GM12891 (cell line): Measurements from ENCODE around the gene DDX23.
A peak's percentile ranks its signal among the peaks of the same experiment; 100 is the strongest.

Experiments
- DNase-seq: peaks from one replicate; pipeline ENCODE4 v3.0.0; 2011; ENCODE audit warnings: low spot score; ENCODE audit not compliant: insufficient read length
- FAIRE-seq: peaks from 2 replicates; lab custom pipeline; 2011; peaks lifted over from hg19 to GRCh38; lab: Jason Lieb, UNC
- PAX5 ChIP-seq: IDR thresholded peaks from 2 replicates; pipeline ENCODE4 v1.6.1; 2011; ENCODE audit warnings: low read length, moderate library complexity, mild to moderate bottlenecking; ENCODE audit not compliant: insufficient read depth, severe bottlenecking
- POLR2A ChIP-seq: IDR thresholded peaks from 2 replicates; pipeline ENCODE4 v1.6.1; 2011; ENCODE audit warnings: low read depth, low read length, control low read depth
- POLR2AphosphoS5 ChIP-seq: IDR thresholded peaks from 2 replicates; pipeline ENCODE4 v1.6.1; 2011; ENCODE audit warnings: low read depth, low read length, control low read depth
- POU2F2 ChIP-seq: IDR thresholded peaks from 2 replicates; pipeline ENCODE4 v1.6.1; 2011; ENCODE audit warnings: low read depth, mild to moderate bottlenecking, control low read depth, low read length, moderate library complexity
- SPI1 ChIP-seq: IDR thresholded peaks from 2 replicates; pipeline ENCODE4 v1.6.1; 2011; ENCODE audit warnings: low read depth, low read length, control low read depth
- TAF1 ChIP-seq: IDR thresholded peaks from 2 replicates; pipeline ENCODE4 v1.6.1; 2011; ENCODE audit warnings: low read depth, low read length, control low read depth

DDX23 gene

GRCh38 chr12:48817873-48818830, 33.8 kb downstream of the DDX23 start, which contains the start of gene CACNB3:
Gene CACNB3 (plus strand): TSS chr12:48818496. CDS start chr12:48818930, 434 bp downstream.
- peak; percentile 81 for DNase-seq
- FAIRE-seq: peak; percentile 81
- TF ChIP-seq POU2F2 (no peak), PAX5 (no peak)

- DNase-seq (no peak), FAIRE-seq (peak; percentile 43)
- TF ChIP-seq POLR2A: no peak
- no peak for TF ChIP-seq PAX5
- no peak for TF ChIP-seq POLR2AphosphoS5
- TF ChIP-seq SPI1: no peak
- no peak for TF ChIP-seq POU2F2
- TF ChIP-seq TAF1: no peak
Observed at GRCh38 chr12:48816143-48816854, 35.7 kb downstream of the DDX23 start.

DNA sequence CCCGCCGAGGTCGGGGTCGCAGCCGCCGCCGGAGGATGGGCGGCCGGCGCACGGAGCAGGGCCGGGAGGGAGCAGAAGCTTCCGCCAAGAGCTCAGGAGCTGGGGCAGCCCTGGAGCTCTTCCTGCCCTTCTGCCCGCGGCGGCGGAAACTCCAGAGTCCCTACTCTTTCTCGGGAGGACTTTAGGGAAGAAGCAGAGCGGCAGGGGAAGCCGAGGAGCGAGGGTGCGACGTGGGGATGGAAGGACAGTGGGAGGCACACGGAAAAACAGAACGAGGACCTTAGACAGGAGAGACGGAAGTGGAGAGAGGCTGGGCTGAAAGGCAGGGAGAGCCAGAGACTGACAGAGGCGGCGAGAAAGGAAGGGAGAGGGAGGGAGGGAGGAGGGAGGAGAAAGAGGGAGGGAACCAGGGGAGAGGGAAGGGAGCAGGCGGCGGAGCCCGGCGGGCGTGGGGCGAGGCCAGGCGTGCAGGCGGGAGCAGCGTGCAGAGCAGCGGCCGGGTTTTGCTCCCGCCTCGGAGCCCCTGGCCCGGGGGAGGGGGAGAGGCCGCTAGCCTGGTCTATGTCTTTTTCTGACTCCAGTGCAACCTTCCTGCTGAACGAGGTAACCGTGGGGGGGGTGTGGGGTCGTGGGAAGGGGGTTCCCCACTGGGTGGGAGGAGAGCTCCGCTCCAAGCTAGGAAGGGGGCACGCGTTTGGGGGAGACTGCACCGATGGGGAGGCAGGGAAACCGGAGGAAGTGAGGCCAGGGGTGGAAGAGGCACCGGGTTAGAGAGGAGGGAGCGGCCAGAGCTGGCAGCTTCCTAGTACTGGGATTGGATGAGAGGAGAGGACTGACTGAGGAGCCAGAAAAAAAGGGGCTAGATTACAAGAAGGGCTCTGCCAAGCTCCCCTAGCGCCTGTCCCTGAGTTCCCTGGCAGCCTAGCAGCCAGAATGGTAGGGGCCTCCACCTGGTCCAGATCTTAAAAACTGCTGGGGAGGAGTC, 36.5 kb downstream of the DDX23 start:
- FAIRE-seq (peak; percentile 71), DNase-seq (no peak)
- TF ChIP-seq SPI1: no peak
- TF ChIP-seq POLR2AphosphoS5: no peak
- no peak for TF ChIP-seq PAX5
- no peak for TF ChIP-seq POU2F2
- TF ChIP-seq POLR2A: no peak
- TF ChIP-seq TAF1: no peak

DNA sequence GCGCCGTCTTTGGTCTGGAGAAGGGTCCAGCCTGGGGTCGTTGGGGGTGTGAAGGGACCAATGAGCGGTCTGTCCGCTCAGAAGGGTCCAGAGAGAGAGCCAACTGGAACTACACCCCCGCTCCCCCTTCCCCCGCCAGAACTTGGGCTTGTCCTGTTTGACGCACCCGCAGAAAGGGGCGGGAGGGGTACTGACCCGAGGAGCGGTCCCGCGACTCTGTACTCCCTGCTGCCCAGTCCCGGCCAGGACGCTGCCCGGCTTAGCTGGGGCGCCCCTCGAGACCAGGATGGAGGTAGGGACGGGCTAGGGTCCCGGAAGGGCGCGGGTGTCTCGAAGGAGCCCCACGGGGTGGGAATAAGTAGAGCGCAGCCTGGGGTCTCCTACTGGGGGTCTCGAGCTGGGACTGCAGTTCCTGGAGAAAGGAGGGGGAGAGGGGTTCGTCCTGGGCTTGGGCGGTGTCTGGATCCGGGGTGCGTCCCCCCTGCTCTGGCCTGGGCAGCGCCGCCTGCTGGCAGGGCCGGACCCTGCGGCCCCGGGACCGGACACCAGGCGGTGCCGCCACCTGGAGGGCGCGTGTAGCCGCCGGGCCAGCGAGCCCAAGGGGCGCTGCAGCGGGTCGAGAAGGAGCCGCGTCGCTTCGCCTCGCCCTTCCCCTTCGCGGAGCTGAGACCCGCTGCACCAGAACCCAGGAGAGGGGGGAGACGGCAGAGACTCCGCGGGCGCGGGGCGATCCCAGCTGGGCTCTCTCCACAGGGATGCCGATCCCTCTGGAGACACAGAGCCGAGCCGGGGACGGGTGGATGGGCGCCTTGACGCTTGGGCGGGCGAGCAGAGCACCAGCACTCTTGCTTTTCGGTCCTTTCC, 37.5 kb downstream of the DDX23 start:
- FAIRE-seq: peak; percentile 95
- peak; percentile 96 for DNase-seq
- no peak for TF ChIP-seq POLR2A
- TF ChIP-seq TAF1: no peak
- TF ChIP-seq SPI1: no peak
- TF ChIP-seq PAX5: no peak
- TF ChIP-seq POU2F2: no peak
- no peak for TF ChIP-seq POLR2AphosphoS5

DNA sequence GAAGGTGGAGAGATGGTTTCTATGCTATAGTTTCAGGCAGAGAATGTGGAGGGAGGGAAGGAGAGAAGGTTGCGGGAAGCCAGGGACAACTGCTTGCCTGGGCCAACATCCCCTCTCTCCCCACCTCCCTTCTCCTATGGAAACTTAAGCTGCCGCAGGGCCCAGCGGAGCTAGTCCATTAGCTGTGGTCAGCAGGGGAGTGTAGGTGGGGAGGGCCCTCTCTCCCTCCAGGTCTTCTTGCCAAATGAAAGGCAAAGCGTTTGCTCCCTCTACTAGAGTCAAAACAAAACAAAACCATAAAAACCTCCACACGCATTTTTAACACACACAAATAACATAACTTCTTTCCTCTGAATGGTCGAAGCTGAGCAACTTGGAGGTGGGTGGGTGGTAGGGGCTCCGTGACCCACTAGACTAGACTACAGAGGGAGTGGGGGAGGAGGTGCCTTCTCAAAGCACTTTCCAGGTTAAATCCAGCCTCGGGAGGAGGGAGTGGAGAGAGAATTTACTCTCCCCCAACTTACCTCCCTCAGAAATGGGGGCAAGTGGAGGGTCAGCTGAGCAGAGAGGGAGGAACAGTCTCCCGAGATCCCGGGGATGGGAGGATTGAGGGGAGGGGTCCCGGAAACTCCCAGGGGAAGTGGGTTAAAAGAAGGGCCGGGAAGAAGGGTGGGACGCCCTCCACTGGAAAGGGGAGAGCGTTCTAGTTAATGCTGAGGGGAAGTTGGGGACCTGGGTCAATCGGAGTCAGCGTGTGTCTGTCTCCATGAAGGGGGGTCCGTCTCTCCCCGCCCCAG, 38.3 kb downstream of the DDX23 start:
- FAIRE-seq (no peak), DNase-seq (no peak)
- no peak for TF ChIP-seq TAF1

- FAIRE-seq (no peak), DNase-seq (no peak)
- TF ChIP-seq TAF1 (no peak), PAX5 (no peak), POLR2AphosphoS5 (no peak), POLR2A (no peak)
Observed at GRCh38 chr12:48812389-48812788, 39.6 kb downstream of the DDX23 start.

- TF ChIP-seq TAF1 (no peak), SPI1 (no peak), POLR2AphosphoS5 (no peak), PAX5 (no peak), POLR2A (no peak), POU2F2 (no peak)
- FAIRE-seq: no peak
- DNase-seq: no peak
Observed at GRCh38 chr12:48811437-48812090, 40.4 kb downstream of the DDX23 start.

DNA sequence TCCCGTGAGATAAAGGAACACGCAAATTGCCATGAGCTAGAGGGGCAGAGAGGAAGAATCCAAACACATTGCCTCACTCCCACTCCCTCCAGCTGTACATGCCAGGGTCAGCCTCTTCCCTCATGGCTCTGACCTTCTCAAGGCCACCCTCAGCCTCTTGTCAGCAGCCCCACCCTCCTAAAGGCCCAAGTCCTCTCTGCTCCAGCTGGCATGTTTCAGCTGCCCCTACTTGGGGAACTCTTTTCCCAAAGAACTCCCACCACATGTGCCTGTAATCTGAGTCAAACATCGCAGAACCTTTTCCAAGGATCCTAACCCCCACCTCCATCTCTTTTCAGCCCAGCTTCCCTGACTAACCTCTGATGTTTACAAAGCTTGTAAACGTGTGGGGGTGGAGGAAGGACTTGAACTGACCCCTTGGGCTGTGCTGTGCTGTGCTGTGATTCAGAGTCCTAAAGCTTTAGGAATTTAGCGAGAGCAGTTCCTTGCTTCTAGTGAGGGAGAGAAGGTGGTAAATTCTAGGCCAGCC, 41.0 kb downstream of the DDX23 start:
- no peak for TF ChIP-seq TAF1
- TF ChIP-seq SPI1: no peak
- TF ChIP-seq PAX5: no peak
- TF ChIP-seq POU2F2: no peak
- TF ChIP-seq POLR2A: no peak
- no peak for TF ChIP-seq POLR2AphosphoS5
- FAIRE-seq: no peak
- DNase-seq: no peak
